Parathyroid adenoma (tissue), 2 donors: Measurements from ENCODE around the gene ZNF223.

Experiments used
- H2AFZ ChIP-seq: fragments of 300-600 bp; sonication (generic); one replicate; pipeline ENCODE4 v1.7.0; 2017; ENCODE audit warnings: antibody characterized with exemption, mild to moderate bottlenecking
- H3K27ac ChIP-seq: fragments of 300-600 bp; sonication (generic); one replicate; pipeline ENCODE4 v1.7.0; 2017
- H3K27me3 ChIP-seq: fragments of 300-600 bp; sonication (generic); one replicate; pipeline ENCODE4 v1.7.0; 2017; ENCODE audit warnings: low read length; ENCODE audit not compliant: control insufficient read depth, insufficient read depth
- H3K36me3 ChIP-seq: fragments of 300-600 bp; sonication (generic); one replicate; pipeline ENCODE4 v1.7.0; 2017; ENCODE audit warnings: low read length; ENCODE audit not compliant: control insufficient read depth, insufficient read depth
- H3K4me1 ChIP-seq: fragments of 300-600 bp; sonication (generic); one replicate; pipeline ENCODE4 v1.7.0; 2017; ENCODE audit warnings: control low read depth
- H3K4me2 ChIP-seq: fragments of 300-600 bp; sonication (generic); one replicate; pipeline ENCODE4 v1.7.0; 2017; ENCODE audit warnings: low read length
- H3K4me3 ChIP-seq: fragments of 300-600 bp; sonication (generic); one replicate; pipeline ENCODE4 v1.7.0; 2017; ENCODE audit warnings: low read depth, low read length
- H3K79me2 ChIP-seq: fragments of 300-600 bp; sonication (generic); one replicate; pipeline ENCODE4 v1.7.0; 2017; ENCODE audit warnings: control low read depth
- H3K9ac ChIP-seq: fragments of 300-600 bp; sonication (generic); one replicate; pipeline ENCODE4 v1.7.0; 2017; ENCODE audit warnings: mild to moderate bottlenecking
- H3K9me3 ChIP-seq: fragments of 300-600 bp; sonication (generic); one replicate; pipeline ENCODE4 v1.7.0; 2017; ENCODE audit warnings: low read length; ENCODE audit not compliant: control insufficient read depth
- CTCF ChIP-seq: fragments of 300-600 bp; sonication (generic); IDR thresholded peaks from one replicate; pipeline ENCODE4 v1.7.0; 2017; ENCODE audit warnings: antibody characterized with exemption, mild to moderate bottlenecking
- donor health status: primary hyperparathyroidism.

The ZNF223 gene

GRCh38 chr19:44109458-44109857, 57.6 kb downstream of the ZNF223 start:
- Histone ChIP-seq H3K9me3 (no peaks in the 10 kb centered on the region), H3K27ac (no peak overlapping the region), H3K79me2 (peaks cover 3% of the 10 kb centered on the region), H3K4me1 (no peaks in the 10 kb centered on the region), H2AFZ (no peak overlapping the region), H3K27me3 (no peaks in the 10 kb centered on the region), H3K4me3 (no peak overlapping the region), H3K36me3 (peaks cover 8% of the 10 kb centered on the region), H3K9ac (no peak overlapping the region), H3K4me2 (no peak overlapping the region)
- TF ChIP-seq CTCF = no peak

- H3K27ac ChIP-seq = no peak overlapping the region
- no peaks in the 10 kb centered on the region for H3K4me1 ChIP-seq
- peak overlapping the region; percentile 84 for H3K4me3 ChIP-seq
- peak overlapping the region; percentile 90 for H2AFZ ChIP-seq
- H3K36me3 ChIP-seq = no peaks in the 10 kb centered on the region
- H3K9me3 ChIP-seq = no peaks in the 10 kb centered on the region
- H3K9ac ChIP-seq = no peak overlapping the region
- peaks cover 3% of the 10 kb centered on the region for H3K79me2 ChIP-seq
- H3K27me3 ChIP-seq = no peaks in the 10 kb centered on the region
- no peak for TF ChIP-seq CTCF
- H3K4me2 ChIP-seq = peak overlapping the region; percentile 35
These were observed 60.2 kb downstream of the ZNF223 start for GRCh38 chr19:44111910-44112463.

- no peak for TF ChIP-seq CTCF
- H3K79me2 ChIP-seq = peaks cover 3% of the 10 kb centered on the region
- H3K27ac ChIP-seq = peak overlapping the region; percentile 52
- no peaks in the 10 kb centered on the region for H3K27me3 ChIP-seq
- H3K9me3 ChIP-seq = no peaks in the 10 kb centered on the region
- no peak overlapping the region for H3K9ac ChIP-seq
- H3K4me2 ChIP-seq = peak overlapping the region; percentile 35
- no peaks in the 10 kb centered on the region for H3K36me3 ChIP-seq
- peak overlapping the region; percentile 90 for H2AFZ ChIP-seq
- H3K4me3 ChIP-seq = peak overlapping the region; percentile 84
- H3K4me1 ChIP-seq = no peaks in the 10 kb centered on the region
These were observed 60.9 kb downstream of the ZNF223 start for GRCh38 chr19:44112802-44113137.

- no peak for TF ChIP-seq CTCF
These were observed 61.4 kb downstream of the ZNF223 start, which contains the start of gene ZNF225 for GRCh38 chr19:44113138-44113783. Gene ZNF225, plus strand, starts transcription at chr19:44113399. Its CDS starts 2,429 bp downstream, at chr19:44115828.

More at GRCh38 chr19:44113138-44113783, 61.4 kb downstream of the ZNF223 start, which contains the start of gene ZNF225:
- Histone ChIP-seq H3K4me2 (peak within 1 kb of the TSS; percentile 70), H3K27ac (peak within 1 kb of the TSS; percentile 52), H3K9ac (peak within 1 kb of the TSS; percentile 35), H3K36me3 (no peaks in the 10 kb centered on the region), H3K27me3 (no peaks in the 10 kb centered on the region), H3K4me3 (peak within 1 kb of the TSS; percentile 84), H3K4me1 (no peaks in the 10 kb centered on the region), H3K9me3 (no peaks in the 10 kb centered on the region), H3K79me2 (peaks cover 3% of the 10 kb centered on the region), H2AFZ (peak within 1 kb of the TSS; percentile 90)
